Activated CD8-positive, alpha-beta memory T cell treated with anti-CD3 and anti-CD28 coated beads for 48 hours (primary cell): ENCODE results near the gene DCAF8.
A peak's percentile ranks its signal among the peaks of the same experiment; 100 is the strongest.

Experiments
- DNase-seq, 3 experiments: peaks; one replicate each; pipeline ENCODE4 v3.0.0-alpha.2; 2020; ENCODE audit warnings: low read depth in 2 of 3, low spot score in 2 of 3

DCAF8 gene

DNA sequence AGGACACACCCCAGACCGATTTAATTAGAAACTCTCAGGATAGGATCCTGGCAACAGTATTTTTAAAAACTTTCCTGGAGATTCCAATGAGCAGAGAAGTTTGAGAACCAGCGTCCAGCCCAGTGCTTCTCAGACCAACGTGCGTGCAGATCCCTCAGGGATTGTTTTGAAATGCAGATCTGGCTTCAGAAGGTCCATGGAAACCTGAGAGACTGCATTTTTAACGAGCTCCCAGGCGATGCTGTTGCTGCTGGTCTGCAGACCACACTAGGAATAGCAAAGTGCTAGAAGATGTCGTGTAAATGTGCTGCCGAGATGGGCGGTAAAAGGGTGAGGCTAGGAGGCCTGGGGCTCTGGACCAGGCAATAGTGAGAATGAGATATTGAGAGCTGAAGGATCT lies 90.4 kb downstream of the DCAF8 start:
- DNase-seq, result no peak

DNA sequence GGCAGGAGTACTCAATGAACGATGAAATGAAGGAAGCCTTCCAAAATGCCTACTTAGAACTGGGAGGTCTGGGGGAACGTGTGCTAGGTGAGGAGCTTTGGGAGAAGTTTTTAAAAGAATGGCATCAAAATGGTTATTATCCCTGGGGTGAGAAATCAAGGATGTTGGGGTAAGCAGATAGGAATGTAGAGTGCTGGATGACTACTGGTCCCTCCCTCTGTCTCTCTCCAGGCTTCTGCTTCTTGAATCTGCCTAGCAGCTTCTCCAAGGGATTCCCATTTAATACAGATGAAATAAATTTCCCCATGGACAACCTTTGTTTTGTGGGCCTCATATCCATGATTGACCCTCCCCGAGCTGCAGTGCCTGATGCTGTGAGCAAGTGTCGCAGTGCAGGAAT lies 91.0 kb downstream of the DCAF8 start:
- no peak for DNase-seq

DNA sequence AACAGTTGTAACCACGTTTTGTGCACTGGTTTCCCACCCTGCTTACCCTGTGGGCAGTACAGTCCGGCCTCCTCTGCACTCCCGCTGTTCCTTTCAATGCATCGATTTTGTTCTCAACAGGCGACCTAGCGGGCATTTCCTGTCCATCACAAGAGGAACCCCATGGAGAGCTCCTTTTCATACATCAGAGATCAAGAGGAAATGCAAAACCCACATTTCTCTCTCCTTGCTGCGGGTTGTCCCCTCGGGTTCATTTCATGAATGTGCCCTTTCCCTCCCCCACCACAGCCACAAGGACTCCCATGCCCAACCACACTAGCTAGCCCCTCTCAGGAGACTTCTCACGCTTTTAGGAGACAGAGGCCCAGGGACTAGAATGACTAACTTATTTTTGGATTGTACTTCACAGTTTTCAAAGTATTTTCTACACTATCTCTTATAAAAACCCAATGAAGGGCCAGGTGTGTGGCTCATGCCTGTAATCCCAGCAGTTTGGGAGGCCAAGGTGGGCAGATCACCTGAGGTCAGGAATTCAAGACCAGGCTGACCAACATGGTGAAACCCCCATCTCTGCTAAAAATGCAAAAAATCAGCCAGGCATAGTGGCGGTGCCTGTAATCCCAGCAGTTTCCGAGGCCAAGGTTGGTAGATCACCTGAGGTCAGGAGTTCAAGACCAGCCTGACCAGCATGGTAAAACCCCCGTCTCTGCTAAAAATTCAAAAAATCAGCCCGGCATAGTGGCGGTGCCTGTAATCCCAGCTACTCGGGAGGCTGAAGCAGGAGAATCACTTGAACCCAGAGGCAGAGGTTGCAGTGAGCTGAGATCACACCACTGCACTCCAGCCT lies 92.6 kb downstream of the DCAF8 start:
- peak in 1 of 3 experiments; percentile 19 for DNase-seq

DNA sequence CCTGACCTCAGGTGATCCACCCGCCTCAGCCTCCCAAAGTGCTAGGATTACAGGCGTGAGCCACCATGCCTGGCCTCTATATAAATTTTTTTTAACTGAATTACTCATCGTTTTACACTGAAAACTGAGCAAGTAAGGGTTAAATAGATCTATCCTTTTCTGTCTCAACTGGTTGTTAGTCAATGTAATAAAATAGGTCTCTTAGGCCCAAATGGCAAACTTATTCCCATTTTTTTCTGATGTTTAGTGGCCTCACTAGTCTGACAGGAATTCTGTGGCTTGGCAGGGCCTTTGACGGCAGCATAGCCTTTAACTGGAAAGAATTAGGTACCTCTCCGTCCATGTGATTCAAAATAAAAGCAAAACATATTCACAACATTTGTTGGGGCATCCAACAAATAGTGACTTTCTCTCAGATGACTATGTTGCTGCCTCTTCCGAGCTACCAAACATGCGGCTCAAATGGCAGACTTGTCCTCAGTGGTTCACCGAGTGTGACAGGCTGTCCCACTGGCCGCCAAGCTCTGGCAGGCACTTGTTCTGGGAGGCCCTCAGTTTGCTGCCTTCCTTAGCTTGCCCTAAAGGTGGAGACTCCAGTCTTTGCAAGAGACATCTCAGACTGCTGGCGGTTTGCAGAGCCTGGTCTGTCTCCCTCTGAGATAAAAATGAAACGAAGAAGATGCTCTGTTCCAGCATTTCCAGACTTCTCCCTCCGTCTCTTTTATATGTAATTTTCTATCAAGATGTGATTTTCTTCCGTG lies 93.6 kb downstream of the DCAF8 start:
- DNase-seq, result no peak

DNA sequence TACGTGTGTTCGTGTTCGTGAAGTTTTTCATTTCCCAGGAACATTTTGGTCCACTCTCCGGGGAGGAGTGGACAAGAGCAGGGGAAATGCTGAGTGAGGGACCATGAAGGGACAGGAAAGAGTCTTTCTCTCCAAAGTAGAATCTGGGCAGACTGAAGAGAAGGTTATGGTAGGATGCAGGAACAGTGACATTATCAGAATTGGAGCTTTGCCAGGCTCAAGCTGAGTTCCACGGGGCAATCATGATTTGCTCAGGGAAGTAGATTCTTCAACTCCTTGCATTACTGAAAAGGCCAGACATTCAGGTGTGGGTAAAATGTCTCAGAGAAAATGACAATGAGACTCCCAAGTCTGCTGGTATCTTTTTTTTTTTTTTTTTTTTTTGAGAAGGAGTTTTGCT lies 94.3 kb downstream of the DCAF8 start:
- DNase-seq, result no peak

DNA sequence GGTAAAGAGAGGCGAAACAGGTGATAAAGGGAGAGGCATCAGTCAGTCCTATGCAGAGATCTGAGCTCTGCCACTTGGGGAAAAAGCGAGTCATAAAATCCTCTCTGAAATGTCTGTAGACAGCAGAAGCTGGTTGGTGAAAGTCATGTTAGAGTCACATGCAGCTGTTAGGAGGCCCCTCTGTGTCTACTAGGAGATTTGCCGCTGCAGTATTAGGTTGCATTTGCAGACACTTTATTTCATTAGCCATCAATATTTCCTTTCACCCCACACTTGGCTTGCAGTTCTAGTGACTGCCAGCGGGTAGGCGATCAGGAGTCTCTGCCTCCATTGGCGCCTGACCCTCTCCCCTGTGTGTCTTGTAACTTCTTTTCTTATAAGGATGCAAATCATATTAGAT lies 94.8 kb downstream of the DCAF8 start:
- no peak for DNase-seq

DNA sequence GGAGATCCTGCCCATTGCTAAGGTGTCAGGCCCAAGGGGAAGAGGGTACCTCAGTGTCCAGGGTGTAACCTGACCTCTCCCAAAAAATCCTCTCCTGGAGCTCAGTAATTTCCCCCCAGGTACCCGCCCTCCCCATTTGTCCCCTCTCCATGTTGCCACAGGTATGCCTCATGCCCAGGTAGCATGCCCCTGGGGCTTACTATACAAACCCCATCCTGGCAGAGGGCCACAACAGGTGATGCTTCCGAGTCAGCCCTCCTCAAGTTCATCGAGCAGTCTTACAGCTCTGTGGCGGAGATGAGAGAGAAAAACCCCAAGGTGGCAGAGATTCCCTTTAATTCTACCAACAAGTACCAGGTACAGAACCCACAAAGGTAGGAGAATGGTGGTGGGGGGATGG lies 95.3 kb downstream of the DCAF8 start:
- no peak for DNase-seq

DNA sequence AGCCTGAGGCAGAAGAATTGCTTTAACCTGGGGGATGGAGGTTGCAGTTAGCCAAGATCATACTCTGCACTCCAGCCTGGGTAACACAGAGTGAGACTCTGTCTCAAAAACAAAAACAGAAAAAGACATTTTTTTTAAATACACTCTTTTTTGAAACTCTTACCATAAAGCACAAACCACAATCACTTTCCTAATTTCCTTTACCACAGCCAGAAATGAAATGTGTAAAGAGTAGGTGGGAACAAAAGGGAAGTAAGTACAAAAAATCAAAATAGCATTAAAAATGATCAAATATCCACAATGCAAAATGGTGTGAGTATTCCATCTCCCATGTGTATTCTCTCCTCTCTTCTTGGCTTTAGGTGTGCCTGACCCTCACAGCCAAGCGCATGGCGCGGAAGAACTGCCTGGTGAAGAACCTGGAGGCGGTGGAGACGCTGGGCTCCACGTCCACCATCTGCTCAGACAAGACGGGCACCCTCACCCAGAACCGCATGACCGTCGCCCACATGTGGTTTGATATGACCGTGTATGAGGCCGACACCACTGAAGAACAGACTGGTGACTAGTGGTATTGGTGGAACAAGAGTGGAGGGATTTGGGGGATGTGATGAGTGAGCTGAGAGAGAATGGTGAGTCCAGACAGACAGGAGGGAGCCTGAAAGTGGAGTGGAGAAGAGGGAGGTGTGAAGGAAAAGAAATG lies 96.0 kb downstream of the DCAF8 start:
- no peak for DNase-seq
